HL-60/S4 treated with retinoic acid at 250 ng/mL for 4 days and 3 days (cell line): ENCODE measurements around the gene PTPRN2.
"Not testable (repeated sequence)": the region's sequence is repeated elsewhere in the genome, so short reads cannot be mapped to it uniquely, and the experiment has no call there.

Experiments
- in situ Hi-C: fragments of 300-500 bp; cut with MboI; formaldehyde crosslinking; loops from 2 replicates; pipeline ENCODE4 v1.7.0; 2022; ENCODE audit warnings: low sequenced_read_pairs

PTPRN2 gene

GRCh38 chr7:158393926-158394625, 193.5 kb downstream of the PTPRN2 start:
- in situ Hi-C loops, result no loop called here

DNA sequence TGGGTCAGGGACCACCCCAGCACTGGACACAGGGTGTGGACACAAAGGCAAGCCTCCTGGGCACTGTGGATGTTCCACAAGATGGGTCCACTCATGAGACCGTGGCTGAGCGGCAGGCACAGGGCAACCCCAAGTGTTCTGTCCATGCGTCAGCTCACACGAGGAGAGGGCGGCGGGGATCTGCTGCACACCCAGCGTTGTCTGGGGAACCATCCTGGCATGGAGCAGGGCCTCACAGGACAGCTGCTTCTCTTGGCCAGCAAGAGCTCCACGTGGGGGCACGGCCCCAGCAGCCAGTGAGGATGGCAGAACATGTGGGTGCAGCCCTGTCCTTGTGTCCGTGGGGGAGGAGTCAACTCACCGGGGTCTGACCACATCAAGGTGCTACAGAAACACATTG, 195.4 kb downstream of the PTPRN2 start:
- in situ Hi-C loops, result no loop called here

DNA sequence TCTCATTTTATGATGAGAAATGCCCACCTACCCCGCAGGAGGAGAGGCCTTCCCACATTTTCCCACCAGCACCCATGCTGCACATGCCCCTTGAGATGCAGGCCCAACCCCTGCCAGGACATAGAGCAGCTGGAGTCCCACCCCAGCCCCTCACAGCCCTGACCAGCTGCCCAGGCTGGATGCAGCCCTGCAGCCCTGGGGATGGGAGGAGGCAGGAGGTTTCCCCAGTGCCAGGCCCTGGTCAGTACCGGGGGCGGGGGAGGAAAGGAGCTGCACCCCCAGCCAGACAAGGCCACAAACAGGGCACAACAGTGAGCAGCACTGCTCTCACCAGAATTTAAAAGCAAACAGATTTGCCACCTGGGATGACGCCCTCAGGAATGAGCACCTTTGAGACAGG, 196.1 kb downstream of the PTPRN2 start:
- in situ Hi-C loops, result no loop called here

DNA sequence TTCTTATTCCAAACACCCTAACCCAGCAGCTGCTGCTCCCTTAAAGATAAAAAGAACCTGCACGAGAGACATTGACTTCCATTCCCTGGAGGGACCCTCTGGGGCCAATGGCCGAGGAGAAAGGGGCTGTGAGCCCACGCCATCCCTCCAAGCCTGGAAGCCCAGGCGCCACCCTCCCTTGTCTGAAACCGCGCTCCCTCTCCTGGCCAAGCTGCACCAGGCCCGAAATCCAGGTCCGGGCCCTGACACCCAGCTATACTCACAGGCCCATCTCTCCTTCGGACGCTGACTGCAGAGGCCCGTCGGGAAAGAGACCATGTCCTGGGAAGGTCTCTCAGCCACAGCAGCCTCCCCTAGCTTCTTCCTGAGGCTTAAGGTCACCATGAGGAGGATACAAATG, 196.5 kb downstream of the PTPRN2 start:
- in situ Hi-C loops, result no loop called here

DNA sequence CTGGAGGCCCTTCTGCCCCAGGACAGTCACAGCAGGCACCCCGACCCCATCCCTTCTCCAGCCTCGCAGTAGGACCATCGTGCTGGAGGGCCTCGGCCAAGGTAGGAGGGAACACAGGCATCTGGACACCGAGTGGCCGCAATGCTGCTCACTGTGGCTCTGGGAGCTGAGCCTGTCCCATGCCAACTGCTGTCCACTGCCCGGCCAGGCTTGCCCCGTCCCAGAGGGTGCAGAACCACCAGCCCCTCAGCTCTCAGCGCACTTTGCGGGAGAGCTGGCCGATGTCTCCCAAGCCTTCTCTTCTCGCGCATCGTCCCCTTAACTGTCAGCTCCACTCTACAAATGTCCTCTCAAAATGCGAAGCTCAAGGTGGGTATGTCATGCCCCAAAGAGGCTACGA, 197.2 kb downstream of the PTPRN2 start:
- in situ Hi-C loops, result no loop called here

DNA sequence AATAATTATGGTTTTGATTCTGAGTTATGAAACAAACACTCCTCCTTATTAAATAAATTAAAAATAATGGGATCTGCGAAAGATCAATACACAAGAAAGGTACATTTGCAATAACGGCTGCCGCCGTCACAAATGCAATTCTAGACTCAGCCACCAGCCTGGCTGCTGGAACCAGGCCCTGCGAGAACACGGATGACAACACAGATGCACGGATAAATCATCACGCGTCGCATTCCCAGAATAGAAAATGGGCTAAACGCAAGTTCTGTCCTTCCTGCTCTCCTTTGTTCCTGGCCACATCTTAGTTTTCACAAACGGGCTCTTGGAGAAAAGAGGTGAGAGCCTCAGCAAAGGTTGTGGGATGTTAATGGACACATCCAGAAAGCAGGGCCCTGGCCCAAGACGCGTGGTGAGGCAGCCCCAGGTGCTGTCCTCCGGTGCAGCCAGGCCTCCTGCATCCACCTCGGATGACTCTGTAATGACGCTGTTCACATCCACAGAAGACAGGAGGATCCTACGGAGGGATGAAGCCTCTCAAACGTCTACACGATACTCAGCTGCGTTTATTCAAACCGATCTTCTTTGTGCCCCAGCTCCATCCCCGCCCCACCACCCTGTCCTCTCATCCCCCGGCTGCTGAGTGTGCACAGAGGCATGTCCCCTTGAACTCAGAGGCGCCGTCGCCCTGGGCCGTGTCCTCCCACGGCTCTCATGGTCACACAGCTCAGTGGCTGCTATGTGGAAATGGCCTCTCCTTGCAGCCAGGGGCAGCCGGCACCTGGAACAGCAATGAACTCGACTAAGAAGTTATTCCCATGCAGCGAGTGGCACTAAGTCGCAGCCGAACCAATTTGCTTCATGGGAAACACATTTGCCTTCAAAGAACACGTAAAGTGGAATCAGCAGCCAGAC, 197.9 kb downstream of the PTPRN2 start:
- in situ Hi-C loops, result no loop called here

GRCh38 chr7:158388928-158389327, 198.7 kb downstream of the PTPRN2 start:
- in situ Hi-C loops, result no loop called here

GRCh38 chr7:158388072-158388471, 199.6 kb downstream of the PTPRN2 start:
- in situ Hi-C loops, result no loop called here

DNA sequence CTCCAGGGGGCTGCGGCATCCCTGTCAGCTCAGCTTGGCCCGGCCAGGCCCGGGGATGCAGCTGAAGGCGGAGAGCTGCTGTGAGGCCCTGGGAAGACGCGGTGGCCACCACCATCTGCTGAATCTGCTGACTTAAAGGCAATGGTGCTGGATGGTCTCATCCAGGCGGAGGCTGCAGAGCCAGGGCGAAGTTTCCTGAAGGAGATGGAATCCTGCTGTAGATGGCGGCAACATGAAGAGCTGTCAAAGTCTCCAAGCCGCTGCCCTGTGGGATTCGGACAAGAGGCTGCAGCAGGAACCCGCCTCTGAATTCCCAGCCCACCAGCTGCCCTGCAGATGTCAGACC, 200.1 kb downstream of the PTPRN2 start:
- in situ Hi-C loops, result no loop called here

GRCh38 chr7:158386866-158387545, 200.6 kb downstream of the PTPRN2 start:
- in situ Hi-C loops, result no loop called here

DNA sequence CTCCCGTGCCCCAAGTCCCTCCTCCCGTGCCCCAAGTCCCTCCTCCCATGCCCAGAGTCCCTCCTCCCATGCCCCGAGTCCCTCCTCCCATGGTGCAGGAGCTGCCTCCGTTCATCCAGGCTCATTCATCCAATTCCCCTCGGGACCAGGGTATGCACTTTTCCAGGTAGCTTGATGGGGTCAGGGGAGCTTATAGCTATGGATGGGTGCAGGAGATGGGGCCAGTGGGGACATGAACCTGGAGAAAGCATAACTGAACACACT, 201.3 kb downstream of the PTPRN2 start:
- in situ Hi-C loops, result no loop called here

DNA sequence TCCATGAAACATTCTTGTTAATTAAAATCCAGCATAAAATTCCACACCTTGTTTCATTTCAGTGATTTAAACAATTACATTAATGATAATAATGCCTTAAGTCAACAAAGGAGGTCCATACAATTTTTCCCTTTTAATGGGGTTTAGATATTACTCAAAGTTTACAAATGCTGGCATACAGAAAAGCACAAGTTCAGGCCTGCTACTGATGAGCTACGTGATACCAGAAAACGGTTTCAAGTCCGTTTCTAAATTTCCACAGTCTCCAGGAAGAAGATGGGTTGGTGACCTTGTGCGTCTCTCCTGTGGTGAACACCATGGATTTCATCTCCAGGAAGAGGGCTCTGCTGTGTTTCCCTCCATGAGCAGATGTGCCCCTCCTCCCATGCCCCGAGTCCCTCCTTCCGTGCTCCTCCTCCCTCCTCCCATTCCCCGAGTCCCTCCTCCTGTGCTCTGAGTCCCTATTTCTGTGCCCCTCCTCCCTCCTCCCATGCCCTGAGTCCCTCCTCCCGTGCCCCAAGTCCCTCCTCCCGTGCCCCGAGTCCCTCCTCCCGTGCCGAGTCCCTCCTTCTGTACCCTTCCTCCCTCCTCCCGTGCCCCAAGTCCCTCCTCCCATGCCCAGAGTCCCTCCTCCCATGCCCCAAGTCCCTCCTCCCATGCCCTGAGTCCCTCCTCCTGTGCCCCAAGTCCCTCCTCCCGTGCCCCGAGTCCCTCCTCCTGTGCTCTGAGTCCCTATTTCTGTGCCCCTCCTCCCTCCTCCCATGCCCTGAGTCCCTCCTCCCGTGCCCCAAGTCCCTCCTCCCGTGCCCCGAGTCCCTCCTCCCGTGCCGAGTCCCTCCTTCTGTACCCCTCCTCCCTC, 201.9 kb downstream of the PTPRN2 start:
- in situ Hi-C loops, result not testable (repeated sequence)

- in situ Hi-C loops, result no loop called here
Observed at GRCh38 chr7:158384746-158385145, 202.9 kb downstream of the PTPRN2 start.

DNA sequence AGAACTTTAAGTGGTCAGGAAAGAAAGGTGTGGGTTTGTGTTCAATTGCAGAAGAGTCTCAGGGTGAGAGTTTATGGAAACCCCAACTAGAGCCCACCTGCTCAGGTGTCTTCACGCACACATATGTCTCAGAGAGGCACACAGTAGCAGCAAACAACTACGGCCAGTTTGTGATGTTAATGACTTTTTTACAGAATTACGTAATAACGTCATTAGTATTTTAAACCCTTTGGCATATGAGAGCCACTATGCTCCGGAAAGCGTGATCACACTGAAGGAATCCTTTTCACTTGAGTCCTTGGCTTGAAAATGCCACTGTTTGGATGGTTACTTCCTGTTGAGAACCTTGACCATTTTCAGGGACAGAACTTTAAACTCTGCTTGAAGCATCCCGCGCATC, 204.0 kb downstream of the PTPRN2 start:
- in situ Hi-C loops, result no loop called here

- in situ Hi-C loops, result no loop called here
Observed at GRCh38 chr7:158382363-158383254, 205.0 kb downstream of the PTPRN2 start.

- in situ Hi-C loops, result no loop called here
Observed at GRCh38 chr7:158381956-158382355, 205.7 kb downstream of the PTPRN2 start.

GRCh38 chr7:158378978-158379377, 208.6 kb downstream of the PTPRN2 start:
- in situ Hi-C loops, result no loop called here

DNA sequence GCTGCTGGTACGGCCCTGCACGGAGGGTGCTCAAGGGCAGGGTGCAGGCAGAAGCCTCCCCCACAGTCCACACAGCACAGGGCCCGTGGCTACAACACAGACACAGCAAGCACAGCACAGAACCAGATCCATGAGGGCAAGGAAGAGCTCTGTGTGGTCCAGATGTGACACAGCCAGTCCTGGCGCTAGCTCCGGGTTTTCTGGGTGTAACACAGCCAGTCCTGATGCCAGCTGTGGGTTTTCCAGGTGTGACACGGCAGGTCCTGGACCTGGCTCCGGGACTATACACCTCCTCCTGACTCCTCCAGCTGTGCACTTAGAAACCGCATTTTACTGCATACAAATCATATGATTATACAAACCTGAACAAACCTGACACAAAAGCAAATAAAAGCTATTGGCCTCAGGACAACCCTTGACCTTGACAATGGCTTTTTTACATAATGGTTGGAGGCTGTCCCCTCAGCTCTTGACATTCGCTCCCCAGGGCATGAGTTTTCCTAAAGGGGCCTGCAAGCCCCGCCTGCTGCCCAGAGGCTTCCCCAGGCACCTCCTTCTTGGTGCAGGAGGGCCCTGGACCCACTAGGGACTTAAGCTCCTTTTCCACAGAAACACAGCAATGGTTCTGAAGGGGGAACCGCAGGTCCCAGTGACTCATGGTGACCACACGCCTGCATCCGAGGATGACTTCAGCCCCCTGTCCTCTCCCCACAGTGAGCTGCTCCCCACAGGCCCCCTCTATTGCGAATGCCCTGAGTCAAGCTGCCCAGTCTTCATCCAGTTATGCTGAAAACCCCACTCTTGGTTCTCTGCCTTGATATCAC, 209.6 kb downstream of the PTPRN2 start:
- in situ Hi-C loops, result no loop called here

DNA sequence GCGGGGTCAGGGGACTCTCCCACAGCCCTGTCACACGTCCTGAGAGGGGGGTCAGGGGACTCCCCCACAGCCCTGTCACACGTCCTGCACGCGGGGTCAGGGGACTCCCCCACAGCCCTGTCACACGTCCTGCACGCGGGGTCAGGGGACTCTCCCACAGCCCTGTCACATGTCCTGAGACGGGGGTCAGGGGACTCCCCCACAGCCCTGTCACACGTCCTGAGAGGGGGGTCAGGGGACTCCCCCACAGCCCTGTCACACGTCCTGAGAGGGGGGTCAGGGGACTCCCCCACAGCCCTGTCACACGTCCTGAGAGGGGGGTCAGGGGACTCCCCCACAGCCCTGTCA, 210.8 kb downstream of the PTPRN2 start:
- in situ Hi-C loops, result not testable (repeated sequence)
